HG03565 (cell line): ENCODE results near the gene NAA60.
"Not testable (repeated sequence)": the region's sequence is repeated elsewhere in the genome, so short reads cannot be mapped to it uniquely, and the experiment has no call there.

Experiments
- ATAC-seq: cut with Tn5 transposase; IDR thresholded peaks from one replicate; pipeline ENCODE4 v1.9.1; 2021; ENCODE audit warnings: mild to moderate bottlenecking, moderate library complexity; ENCODE audit not compliant: unreplicated experiment

NAA60 gene

DNA sequence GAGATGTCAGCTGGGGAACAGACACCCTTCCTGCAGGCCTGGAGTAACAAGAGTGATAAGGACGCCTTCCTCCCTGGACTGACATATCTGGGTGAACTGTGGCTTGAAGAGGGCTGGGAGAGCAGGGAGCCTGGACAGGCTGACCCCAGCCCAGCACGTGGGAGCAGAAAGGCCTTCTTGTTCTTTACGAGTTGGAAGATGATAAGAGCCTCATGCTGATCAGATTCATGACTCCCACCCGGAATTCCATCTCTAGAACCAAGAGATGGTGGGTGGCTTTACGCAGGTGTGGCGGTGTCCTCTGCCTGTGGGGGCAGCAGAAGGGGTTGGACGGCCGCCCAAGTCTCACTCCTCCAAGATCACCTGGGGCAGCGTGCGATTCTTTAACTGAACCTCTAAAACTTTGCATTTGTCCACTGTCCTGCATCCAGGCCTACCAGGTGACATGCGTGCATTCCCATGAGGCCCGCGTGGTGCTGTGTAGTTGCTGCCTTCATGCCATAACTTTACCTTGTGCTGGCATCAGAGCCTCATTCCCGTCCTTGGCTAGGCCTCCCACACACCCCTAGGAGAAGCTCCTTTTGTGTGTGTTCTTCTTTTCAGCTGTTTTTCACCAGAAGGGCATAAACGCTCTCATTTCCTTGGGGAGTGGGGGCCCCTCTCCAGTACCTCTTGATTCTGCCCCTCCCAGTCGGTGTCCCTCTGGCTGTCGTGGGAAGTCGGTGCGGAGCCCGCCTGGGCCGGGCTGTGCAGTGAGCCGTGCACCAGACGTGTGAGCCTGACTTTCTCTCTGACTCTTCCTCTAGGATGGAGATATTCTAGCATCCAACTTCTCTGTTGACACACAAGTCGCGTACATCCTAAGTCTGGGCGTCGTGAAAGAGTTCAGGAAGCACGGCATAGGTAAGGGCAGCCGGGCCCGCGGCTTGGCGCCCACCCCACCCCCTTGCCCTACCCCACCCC, 38.5 kb downstream of the NAA60 start:
- no peak for ATAC-seq

DNA sequence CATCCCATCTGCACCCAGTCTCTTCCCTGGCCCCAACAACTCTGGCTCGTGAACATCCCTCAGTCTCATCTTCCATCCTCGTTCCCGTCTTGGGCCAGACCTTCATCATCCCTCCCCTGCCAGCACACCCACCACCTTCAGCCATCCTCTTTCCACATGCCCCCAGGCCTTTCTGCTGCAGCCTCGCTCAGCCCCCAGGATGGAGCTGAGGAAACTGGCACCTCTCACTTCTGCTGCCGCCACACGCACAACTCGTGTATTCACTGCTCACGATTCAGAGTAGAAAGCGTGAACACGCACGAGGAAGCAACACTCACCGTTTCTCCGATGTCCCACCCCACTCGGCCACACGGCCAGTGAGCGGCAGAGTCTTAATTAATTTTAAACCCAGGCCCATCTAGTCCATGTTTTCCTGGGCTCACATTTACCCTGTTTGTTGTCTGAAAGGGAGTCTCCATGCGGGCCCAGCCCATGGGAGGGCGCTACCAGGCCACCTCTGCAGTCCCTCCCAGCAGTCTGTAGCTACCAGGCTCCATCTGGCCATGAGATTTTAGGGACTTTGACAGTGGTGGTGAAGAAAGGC, 39.3 kb downstream of the NAA60 start:
- no peak for ATAC-seq

DNA sequence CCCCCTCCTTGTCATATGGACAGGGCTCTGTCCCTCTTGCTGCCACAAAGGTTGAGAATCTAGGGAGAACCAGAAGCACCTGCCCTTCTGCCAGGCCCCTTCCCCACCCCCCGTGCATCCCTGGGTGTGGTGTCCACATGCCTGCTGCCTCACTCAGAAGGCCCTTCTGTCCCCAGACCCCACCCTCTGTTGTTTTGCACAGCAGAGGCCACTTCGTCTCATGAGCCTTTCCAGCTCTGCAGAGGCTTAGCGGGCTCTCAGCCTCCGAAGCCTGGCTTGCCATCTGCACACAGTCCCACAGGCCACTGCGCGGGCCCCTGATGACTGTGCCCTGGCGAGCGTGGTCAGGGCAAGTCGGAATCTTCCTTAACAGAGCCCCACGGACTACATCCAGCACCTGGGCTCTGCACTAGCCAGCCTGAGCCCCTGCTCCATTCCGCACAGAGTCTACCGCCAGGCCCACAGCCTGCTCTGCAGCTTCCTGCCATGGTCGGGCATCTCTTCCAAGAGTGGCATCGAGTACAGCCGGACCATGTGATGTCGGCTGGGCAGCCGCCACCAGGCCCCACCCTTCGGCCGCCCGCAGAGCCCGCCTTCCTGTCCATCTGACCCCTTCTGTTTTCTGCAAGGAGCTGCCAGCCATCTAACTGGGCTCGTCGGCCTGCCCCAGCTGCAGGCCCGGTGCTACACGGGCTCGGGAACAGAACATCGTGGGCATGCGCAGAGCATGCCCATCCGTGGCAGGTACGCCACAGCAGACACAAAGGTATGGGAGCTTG, 41.0 kb downstream of the NAA60 start:
- no peak for ATAC-seq

DNA sequence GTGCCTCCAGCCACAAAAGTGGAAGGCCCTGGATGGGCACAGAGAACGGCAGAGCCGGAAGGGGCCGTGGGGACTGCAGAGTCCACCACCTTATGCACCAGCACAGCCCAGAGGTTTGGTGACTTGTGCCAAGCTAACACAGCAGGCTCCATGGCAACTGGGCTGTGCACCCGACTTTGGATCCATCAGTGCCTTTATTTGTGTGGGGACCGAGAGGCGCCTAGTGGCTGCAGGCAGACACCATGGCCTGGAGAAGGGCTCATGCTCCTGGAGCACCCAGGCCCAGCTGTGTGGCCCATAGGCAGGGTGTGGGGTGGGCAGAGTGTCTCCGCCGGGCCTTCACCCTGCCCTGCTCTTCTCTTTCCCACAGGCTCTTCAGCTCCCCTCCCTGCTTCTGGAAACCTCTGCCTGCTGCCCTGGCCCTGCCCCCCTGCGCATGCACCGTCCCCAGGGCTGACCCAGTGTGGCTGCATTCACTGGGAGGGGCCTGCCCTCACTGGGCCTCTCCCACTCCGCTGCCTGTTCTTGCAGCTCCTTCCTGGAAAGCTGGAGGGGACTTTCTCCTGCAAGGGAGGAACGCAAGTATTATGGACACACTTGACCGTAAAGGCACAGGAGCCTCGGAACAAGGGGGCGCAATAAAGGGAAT, 41.7 kb downstream of the NAA60 start:
- ATAC-seq, result no peak

DNA sequence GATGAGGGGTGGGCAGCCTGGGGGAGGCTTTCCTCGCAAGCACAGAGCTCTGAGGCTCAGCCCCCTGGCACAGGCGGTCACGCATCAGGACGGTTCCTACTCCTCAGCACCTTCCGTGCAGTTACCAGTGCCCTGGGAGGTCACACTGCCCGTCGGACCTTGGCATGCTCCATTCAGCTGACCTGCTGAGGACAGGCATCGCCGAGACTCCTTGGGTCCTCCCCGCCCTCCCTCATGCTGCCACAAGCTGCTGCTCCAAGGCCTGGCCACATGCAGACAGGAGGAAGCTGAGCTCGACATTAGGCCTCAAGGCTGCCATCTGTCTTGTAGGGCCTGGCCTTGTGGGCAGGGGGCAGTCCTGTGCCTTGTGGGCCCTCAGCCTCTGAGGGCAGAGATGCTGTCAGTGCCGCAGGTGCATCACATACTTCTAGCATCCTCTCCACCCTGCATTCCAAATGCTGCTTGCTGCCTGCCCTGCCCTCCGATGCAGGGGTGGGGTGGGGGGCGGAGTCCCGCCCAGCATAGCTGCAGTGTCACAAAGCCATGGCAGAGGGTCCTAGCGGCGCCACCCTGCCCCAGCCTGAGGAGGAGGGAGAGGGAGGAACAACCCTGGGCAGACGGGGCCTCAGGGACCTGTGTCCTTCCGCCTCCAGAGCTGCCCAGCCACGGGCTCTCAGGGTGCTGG, 42.5 kb downstream of the NAA60 start:
- ATAC-seq, result no peak

DNA sequence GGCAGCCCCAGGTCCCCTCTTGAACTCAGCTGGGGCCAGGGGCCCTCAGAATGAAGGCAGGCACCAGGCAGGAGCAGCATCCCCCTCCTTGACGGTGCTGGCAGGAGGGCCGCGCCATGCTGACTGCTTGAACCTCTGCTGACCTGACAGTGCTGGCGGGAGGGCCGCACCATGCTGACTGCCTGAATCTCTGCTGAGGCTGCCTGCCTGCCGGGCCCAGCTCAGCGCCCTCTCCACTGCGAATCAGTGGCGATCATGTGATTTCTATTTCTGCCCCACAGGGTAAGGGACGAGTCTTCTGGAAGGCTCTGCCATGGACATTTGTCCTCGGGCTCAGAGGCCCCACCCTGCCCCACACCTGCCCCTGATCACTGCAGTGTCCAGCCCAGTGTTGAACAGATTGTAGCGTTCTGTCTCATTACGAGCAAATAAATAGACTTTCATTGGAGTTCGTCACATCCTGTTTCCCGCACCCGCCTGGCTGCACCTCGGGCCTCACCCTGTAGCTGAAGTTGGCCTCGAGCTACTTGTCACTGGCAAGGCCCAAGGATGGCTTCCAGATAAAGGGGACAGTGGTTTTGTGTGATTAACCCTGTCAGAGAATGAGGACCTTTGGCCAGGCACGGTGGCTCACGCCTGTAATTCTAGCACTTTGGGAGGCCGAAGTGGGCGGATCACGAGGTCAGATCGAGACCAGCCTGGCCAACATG, 43.2 kb downstream of the NAA60 start:
- ATAC-seq, result no peak

DNA sequence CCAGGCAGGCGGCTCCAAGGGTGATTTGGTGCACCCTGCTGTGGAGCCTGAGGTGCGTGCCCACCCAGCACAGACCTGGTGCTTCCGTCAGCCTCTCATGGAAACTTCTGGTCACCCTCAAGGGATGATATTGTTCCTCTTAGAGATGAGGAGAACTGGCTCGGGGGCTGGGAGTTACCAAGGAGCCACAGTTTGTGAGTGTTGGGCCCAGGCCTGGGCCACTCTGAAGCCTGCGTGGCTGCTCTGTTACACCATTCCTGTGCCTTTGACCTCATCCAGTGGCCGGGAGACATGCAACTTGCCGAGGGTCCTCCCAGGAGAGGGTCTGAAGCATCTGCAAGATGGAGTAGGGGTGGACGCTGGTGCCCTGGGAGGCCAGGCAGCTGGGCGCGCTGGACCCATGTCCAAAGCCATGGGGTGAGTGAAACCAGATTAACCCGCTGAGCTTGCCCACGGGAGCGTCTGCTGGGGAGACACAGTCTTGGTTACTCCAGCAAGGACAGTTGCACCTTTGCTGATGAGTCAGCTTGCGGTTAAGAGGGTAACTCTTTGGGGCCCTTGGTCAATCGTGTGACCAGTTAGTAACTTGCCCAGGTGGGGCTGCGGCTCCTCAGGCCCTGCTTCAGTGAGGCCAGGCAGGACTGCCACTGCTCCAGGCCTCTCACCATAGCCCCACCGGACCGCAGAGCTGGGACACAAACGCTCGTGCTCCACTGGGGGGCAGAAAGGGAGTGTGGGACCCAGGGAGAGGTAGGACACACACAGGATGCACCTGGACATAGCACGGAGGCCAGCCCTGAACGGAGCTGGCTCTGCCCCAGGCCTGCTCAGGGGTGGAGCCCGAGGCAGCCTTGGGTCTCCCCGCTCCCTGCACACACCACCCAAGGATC, 44.3 kb downstream of the NAA60 start:
- no peak for ATAC-seq

DNA sequence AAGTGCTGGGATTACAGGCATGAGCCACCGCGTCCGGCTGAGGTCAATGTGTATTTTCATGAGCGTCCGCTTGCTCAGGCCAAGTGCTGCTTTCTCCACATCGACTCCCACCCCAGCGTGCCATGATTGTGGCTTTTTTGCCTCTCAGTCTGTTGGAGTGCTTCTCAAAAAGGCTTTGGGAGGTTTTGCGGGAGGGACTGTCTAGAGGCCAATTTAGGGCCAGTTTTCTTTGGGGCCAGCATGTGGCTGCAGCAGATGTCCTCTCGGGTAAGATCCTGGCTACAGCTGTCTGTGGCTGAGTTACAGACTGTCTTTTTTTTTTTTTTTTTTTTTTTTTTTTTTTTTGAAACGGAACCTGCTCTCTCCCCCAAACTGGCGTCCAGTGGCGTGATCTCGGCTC, 45.3 kb downstream of the NAA60 start:
- ATAC-seq, result no peak

DNA sequence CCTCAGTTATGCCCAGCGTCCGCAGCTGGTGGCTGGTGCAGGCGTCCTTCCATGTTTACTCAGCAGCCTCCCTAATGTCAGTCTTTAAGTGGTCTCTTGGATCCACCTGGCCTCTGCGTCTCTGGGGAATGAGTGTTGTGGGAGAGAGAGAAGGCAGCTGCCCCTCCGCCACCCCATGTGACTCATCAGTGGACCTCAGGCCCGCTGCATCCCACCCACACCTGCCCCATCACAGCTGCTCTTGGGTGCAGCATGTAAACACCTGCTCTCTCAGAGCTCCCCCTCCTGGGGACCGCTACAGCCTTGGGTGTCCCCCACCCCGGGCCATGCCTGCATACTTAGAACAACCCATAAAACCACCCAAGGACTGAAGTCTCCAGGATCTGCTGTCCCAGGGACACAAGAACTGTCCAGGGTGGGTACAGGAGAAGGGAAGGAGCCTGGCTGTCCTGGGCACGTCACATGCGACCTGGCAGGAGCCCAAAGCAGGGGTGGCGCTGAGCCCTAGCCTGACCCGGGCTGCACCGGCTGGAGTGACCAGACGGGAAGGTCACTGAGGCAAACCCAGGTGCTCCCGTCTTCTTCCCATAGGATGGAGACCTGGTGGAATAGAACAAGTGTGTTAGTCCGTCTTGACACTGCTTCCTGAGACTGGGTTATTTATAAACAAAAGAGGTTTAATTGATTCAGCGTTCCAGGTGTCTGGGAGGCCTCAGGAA, 47.6 kb downstream of the NAA60 start:
- no peak for ATAC-seq

DNA sequence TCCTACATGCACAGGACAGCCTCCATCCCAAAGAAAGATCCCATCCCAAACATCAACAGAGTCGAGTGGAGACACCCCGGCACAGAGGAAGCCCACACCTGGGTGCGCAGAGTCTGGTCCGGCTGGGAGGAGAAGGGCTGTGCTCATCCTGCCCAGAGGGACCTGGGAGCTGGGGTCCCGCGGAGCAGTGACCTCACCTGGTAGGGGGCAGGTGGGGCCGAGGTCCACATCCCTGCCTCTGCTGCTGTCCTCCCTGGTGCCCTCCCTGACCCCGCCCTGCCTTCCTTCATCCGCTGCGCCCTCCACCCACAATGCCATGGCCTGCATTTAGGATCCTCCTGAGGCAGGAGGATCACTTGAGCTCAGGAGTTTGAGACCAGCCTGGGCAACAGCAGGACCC, 48.9 kb downstream of the NAA60 start:
- no peak for ATAC-seq

DNA sequence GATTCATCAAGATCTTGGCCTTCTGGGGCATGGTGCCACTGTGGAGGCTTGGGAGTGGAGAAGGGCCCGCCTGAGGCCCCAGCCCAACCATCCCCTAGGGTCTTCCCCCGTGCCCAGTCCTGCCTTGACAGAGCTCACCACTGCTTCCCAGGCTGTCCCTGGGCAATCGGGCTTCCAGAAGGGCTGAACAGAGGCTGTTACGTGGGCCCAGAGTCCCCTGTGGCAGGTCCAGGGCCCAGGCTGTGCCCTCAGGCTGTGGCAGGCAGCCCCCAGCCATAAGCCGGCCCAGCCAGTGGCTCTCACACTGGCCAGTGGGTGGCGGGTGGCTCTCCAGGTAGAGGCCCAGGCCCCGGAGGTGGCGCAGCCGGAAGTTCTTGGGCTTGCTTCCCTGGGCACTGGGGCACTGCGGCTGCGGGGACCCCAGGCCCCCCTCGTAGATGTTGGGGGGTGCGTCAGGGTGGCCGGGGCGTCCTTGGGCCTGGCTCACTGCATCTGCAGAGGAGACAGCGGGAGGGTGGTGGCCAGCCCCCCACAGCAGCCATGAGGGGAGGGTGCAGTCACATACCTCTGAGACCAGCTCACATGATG, 51.0 kb downstream of the NAA60 start:
- ATAC-seq, result no peak

DNA sequence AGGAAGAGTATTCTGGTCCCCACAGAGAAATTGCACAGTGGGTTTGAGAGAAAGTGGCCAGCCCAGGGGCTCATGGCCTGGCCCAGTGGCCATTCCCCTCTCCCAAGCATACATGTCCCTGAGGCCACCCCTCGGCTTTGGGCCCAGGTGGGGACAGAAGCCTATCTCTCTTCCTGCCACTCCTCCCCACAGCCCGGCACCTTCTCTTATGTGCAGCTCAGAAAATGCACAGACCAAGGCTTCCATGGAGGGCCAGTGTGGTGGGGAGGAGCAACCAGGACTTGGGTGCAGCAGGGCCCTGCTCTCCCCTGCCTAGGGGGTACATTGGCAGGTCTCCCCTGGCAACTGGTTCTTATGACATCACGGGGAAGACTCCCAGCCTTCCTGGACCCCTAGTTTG, 51.7 kb downstream of the NAA60 start, which contains the start of gene C16orf90:
TSS of gene C16orf90 (minus strand) at position 314 of the 400 bp plus-strand sequence. CDS start at position 246, 68 bp downstream.
- ATAC-seq, result no peak

DNA sequence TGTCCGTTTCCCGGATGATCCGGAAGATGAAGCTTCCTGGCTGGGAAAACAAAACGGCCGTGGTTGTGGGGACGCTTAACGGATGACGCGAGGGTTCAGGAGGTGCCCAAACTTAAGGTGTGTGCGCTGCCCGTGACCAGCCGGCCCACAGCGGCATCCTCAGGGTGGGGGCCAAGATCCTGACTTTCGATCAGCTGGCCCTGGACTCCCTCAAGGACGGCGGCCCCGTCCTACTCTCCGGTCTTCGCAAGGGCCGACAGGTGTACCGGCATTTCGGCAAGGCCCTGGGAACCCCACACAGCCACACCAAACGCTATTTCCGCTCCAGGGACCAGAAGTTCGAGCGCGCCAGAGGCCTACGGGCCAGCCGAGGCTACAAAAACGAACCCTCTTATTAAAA, 52.9 kb downstream of the NAA60 start:
- ATAC-seq, result no peak

DNA sequence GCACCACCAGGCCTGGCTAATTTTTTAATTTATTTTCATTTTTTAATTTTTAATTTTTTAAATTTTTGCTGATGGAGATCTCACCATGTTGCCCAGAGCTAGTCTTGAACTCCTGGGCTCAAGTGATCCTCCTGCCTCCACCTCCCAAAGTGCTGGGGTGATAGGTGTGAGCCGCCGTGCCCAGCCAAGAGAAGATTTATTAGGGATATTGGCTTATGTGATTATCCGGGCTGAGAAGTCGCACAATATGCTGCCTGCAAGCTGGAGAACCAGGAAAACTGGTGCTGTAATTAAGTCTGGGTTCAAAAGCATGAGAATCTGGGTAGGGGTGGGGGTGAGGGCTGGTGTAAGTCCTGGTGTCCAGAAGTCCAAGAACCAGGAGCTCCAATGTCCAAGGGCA, 54.3 kb downstream of the NAA60 start:
- ATAC-seq, result no peak

DNA sequence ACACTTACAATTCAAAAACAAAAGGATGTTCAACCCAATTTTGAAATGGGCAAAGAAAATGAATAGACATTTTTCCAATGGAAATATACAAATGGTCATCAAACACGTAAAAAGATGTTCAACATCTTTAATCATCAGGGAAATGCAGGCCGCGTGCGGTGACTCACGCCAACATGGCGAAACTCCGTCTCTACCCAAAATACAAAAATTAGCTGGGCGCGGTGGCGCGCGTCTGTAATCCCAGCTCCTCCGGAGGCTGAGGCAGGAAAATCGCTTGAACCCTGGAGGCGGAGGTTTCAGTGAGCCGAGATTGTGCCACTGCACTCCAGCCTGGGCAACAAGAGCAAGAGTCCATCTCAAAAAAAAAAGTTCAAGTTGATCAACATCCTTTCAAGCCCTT, 55.5 kb downstream of the NAA60 start:
- no peak for ATAC-seq

DNA sequence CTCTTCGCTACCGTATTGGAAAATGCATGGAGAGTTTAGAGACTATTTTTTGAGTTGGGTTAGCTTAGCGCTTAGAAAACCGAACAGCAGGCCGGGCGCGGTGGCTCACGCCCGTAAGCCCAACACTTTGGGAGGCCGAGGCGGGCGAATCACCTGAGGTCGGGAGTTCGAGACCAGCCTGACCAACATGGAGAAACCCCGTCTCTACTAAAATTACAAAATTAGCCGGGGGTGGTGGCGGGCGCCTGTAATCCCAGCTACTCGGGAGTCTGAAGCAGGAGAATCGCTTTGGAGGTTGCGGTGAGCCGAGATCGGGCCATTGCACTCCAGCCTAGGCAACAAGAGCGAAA, 57.9 kb downstream of the NAA60 start:
- ATAC-seq, result not testable (repeated sequence)

DNA sequence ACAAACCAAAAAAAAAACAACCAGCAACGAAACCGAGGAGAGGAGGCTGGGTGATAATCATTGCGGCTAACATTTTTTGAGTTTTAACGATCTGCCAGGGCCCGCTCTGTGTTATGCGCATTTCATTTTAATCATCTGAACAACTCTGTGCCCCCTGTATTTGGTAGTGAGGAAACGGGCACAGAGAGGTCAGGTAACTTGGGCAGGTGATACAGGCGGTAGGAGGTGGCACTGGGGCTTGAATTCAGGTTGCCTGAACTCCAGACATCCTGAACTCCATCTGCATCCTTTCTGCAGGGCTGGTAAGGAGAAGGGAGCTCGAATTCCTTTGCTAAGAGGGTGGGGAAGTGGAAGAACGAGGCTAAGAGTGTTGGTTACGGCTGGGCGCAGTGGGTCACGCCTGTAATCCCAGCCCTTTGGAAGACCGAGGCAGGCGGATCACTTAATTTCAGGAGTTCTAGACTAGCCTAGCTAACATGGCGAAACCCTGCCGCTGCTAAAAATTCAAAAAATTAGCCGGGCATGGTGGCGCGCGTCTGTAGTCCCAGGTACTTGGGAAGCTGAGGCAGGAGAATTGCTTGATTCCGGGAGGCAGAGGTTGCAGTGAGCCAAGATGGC, 58.4 kb downstream of the NAA60 start:
- ATAC-seq, result no peak
